AG08395 (cell line): ENCODE measurements around the gene TTI1.

ENCODE experiments used
- DNase-seq: peaks from one replicate; pipeline ENCODE4 v3.0.0; 2012; ENCODE audit warnings: mixed read lengths, low spot score

The TTI1 gene

GRCh38 chr20:38033330-38034107 lies at the start of gene TTI1, which contains the start of gene RPRD1B:
TSS of gene TTI1 (minus strand) at chr20:38033456. CDS start at chr20:38013816, 19,640 bp downstream.
TSS of gene RPRD1B (plus strand) at chr20:38033746. CDS start at chr20:38033948, 202 bp downstream.
- DNase-seq = peak; percentile 91

GRCh38 chr20:38082894-38083293 lies 49.6 kb upstream of the TTI1 start:
- no peak for DNase-seq

GRCh38 chr20:38081575-38081974 lies 48.3 kb upstream of the TTI1 start:
- DNase-seq = no peak

- no peak for DNase-seq
Measured at GRCh38 chr20:38079353-38079752, 46.1 kb upstream of the TTI1 start.

- DNase-seq = no peak
Measured at GRCh38 chr20:38078084-38078483, 44.8 kb upstream of the TTI1 start.

- DNase-seq = no peak
Measured at GRCh38 chr20:38076548-38076947, 43.3 kb upstream of the TTI1 start.

- DNase-seq = no peak
Measured at GRCh38 chr20:38075161-38075998, 42.1 kb upstream of the TTI1 start.

GRCh38 chr20:38073307-38074071 lies 40.2 kb upstream of the TTI1 start:
- peak; percentile 86 for DNase-seq

GRCh38 chr20:38072898-38073297 lies 39.6 kb upstream of the TTI1 start:
- DNase-seq = no peak

- no peak for DNase-seq
Measured at GRCh38 chr20:38067717-38068365, 34.6 kb upstream of the TTI1 start.

GRCh38 chr20:38066969-38067716 lies 33.9 kb upstream of the TTI1 start:
- no peak for DNase-seq

GRCh38 chr20:38065764-38066375 lies 32.6 kb upstream of the TTI1 start:
- DNase-seq = no peak

- no peak for DNase-seq
Measured at GRCh38 chr20:38063911-38064530, 30.8 kb upstream of the TTI1 start.

GRCh38 chr20:38062890-38063289 lies 29.6 kb upstream of the TTI1 start:
- no peak for DNase-seq

- DNase-seq = no peak
Measured at GRCh38 chr20:38061109-38061508, 27.9 kb upstream of the TTI1 start.

- DNase-seq = no peak
Measured at GRCh38 chr20:38060536-38060935, 27.3 kb upstream of the TTI1 start.

GRCh38 chr20:38059832-38060231 lies 26.6 kb upstream of the TTI1 start:
- no peak for DNase-seq

- peak; percentile 82 for DNase-seq
Measured at GRCh38 chr20:38057351-38057972, 24.2 kb upstream of the TTI1 start.

- DNase-seq = no peak
Measured at GRCh38 chr20:38055848-38056247, 22.6 kb upstream of the TTI1 start.

GRCh38 chr20:38055294-38055693 lies 22.0 kb upstream of the TTI1 start:
- DNase-seq = no peak
